HepG2 (cell line): ENCODE data around the gene PDZD7. TPM values are rescaled to one million over a fixed set of nuclear protein-coding genes. Genes with fewer than 3 reads are reported as not detected.
A peak's percentile ranks its signal among the peaks of the same experiment; 100 is the strongest.

Experiments used
- CTCF ChIP-seq: sonication (generic); formaldehyde crosslinking; IDR thresholded peaks from 2 replicates; pipeline ENCODE4 v1.5.0; 2020; ENCODE audit warnings: mild to moderate bottlenecking, missing genetic modification reagents, moderate library complexity
- ETS1 ChIP-seq: sonication (generic); formaldehyde crosslinking; IDR thresholded peaks from 2 replicates; pipeline ENCODE4 v1.4.0; 2020; ENCODE audit warnings: missing genetic modification reagents
- FOXP4 ChIP-seq: sonication (generic); formaldehyde crosslinking; IDR thresholded peaks from 2 replicates; pipeline ENCODE4 v1.4.0; 2020; ENCODE audit warnings: missing genetic modification reagents
- JDP2 ChIP-seq: sonication (generic); formaldehyde crosslinking; IDR thresholded peaks from 2 replicates; pipeline ENCODE4 v1.8.1; 2022; ENCODE audit warnings: missing genetic modification reagents, borderline replicate concordance
- POLR2AphosphoS2 ChIP-seq: IDR thresholded peaks from 2 replicates; pipeline ENCODE4 v1.6.1; 2011; ENCODE audit warnings: low read depth, low read length, improper control_type of control experiment
- SOX5 ChIP-seq: IDR thresholded peaks from 2 replicates; pipeline ENCODE4 v1.6.1; 2016; ENCODE audit warnings: borderline replicate concordance
- THRA ChIP-seq: sonication (generic); formaldehyde crosslinking; IDR thresholded peaks from 2 replicates; pipeline ENCODE4 v1.4.0; 2020; ENCODE audit warnings: missing genetic modification reagents, borderline replicate concordance
- TRIM22 ChIP-seq: fragments of 450-650 bp; IDR thresholded peaks from 2 replicates; pipeline ENCODE4 v1.6.1; 2017
- ZBED4 ChIP-seq: sonication (generic); formaldehyde crosslinking; IDR thresholded peaks from 2 replicates; pipeline ENCODE4 v1.4.0; 2020; ENCODE audit warnings: missing genetic modification reagents, borderline replicate concordance
- ZBTB33 ChIP-seq: sonication (generic); formaldehyde crosslinking; IDR thresholded peaks from 2 replicates; pipeline ENCODE4 v1.4.0; 2020; ENCODE audit warnings: missing genetic modification reagents
- ZFX ChIP-seq: sonication (generic); formaldehyde crosslinking; IDR thresholded peaks from 2 replicates; pipeline ENCODE4 v1.4.0; 2020; ENCODE audit warnings: mild to moderate bottlenecking, low read depth, missing genetic modification reagents, moderate library complexity
- ZNF121 ChIP-seq: sonication (generic); formaldehyde crosslinking; IDR thresholded peaks from 2 replicates; pipeline ENCODE4 v1.5.0; 2020; ENCODE audit warnings: mild to moderate bottlenecking, missing genetic modification reagents
- ZNF326 ChIP-seq: sonication (generic); formaldehyde crosslinking; IDR thresholded peaks from 2 replicates; pipeline ENCODE4 v1.4.0; 2020; ENCODE audit warnings: missing genetic modification reagents, borderline replicate concordance
- ZNF546 ChIP-seq: sonication (generic); formaldehyde crosslinking; conservative IDR thresholded peaks from 2 replicates; pipeline ENCODE4 v1.8.1; 2023; ENCODE audit warnings: mild to moderate bottlenecking, missing genetic modification reagents
- polyA plus RNA-seq, 8 experiments: library from polyadenylated mRNA; depleted of rRNA in 3 of 8; stranded (reverse) in 7 of 8; unstranded in 1 of 8; fragments of >200 nt; fragmentation: Illumina TruSeq in 4 of 8; extraction: Trizol in 4 of 8; gene quantifications; 2 replicates each; pipeline versions ENCODE4 v1.2.1 to v1.2.3, GENCODE V29; 2011 to 2016; ENCODE audit warnings: low read depth in 4 of 8, missing spikeins in 1 of 8, mixed read lengths in 1 of 8; ENCODE audit not compliant: insufficient read depth in 1 of 8
- total RNA-seq, 5 experiments: library from RNA; depleted of rRNA; stranded (reverse); fragments of >200 nt; fragmentation: Illumina TruSeq; extraction: Trizol; gene quantifications; 2 replicates each; pipeline ENCODE4 v1.2.3, GENCODE V29; 2016; ENCODE audit warnings: low read depth in 1 of 5

Gene PDZD7
- total and polyA plus RNA-seq, 2 of the 13 experiments (the other 11 are each of a cell fraction or from before 2014, with no cell fraction given): 0.58 to 0.73 TPM

GRCh38 chr10:100986952-100987684 is 43.8 kb downstream of the PDZD7 start, which contains the start of the genes MRPL43 and TWNK (continued):
- TF ChIP-seq ETS1 (no peak), JDP2 (CRISPR knock-in tag) (no peak), SOX5 (CRISPR knock-in tag) (no peak), TRIM22 (no peak), CTCF (CRISPR knock-in tag) (peak; percentile 15; the same call in 1 of the 2 replicates), ZBTB33 (no peak), ZBED4 (CRISPR knock-in tag) (no peak), POLR2AphosphoS2 (0 out of 2 replicates have a peak, but pooled peaks have one; percentile 43), THRA (CRISPR knock-in tag) (no peak), ZNF326 (CRISPR knock-in tag) (0 out of 2 replicates have a peak, but pooled peaks have one; percentile 20), ZNF546 (CRISPR knock-in tag) (no peak), ZNF121 (CRISPR knock-in tag) (no peak), FOXP4 (no peak; the same call in 1 of the 2 replicates), ZFX (CRISPR knock-in tag) (peak; percentile 93)
